ENCODE results near the gene ERP27. TPM values are rescaled to one million over a fixed set of nuclear protein-coding genes. Genes with fewer than 3 reads are reported as not detected.

The ERP27 gene
- total RNA-seq, 4 donors from 2014 or later = 0.42 TPM; not detected in 3

GRCh38 chr12:14906114-14906513 lies 32.2 kb downstream of the ERP27 start:
- no peak for DNase-seq
- intact Hi-C loops (cut with DNase I; ENCODE audit: low total_unique reads) (no loop called here), in situ Hi-C loops (cut with MboI; ENCODE audit: low sequenced_read_pairs in 4 of 4) (no loop called here)
- H3K4me3 ChIP-seq = no peak overlapping the region
- no peaks in the 10 kb centered on the region for H3K9me3 ChIP-seq
- no peak for ATAC-seq
- no peak for TF ChIP-seq POLR2A (IDR thresholded peaks at IDR 0.05)
- no peak for TF ChIP-seq CTCF (IDR thresholded peaks at IDR 0.05 in 4 of 5, conservative IDR thresholded peaks at IDR 0.05 in 1 of 5)
- H3K36me3 ChIP-seq = no peaks in the 10 kb centered on the region
- peaks cover 4 to 16% of the 10 kb centered on the region in 2 donors for H3K4me1 ChIP-seq
- H3K27ac ChIP-seq = peak overlapping the region in 3 of 4 donors; percentile 15 to 70 (median 49)
- no peaks in the 10 kb centered on the region for H3K27me3 ChIP-seq

GRCh38 chr12:14905269-14906004 lies 32.9 kb downstream of the ERP27 start:
- ATAC-seq = peak in 1 of 2 donors; percentile 12
- TF ChIP-seq POLR2A (IDR thresholded peaks at IDR 0.05) = no peak
- no peak for TF ChIP-seq CTCF (IDR thresholded peaks at IDR 0.05 in 4 of 5, conservative IDR thresholded peaks at IDR 0.05 in 1 of 5)
- H3K4me3 ChIP-seq = no peak overlapping the region
- H3K36me3 ChIP-seq = no peaks in the 10 kb centered on the region
- DNase-seq = no peak
- intact Hi-C loops (cut with DNase I; ENCODE audit: low total_unique reads) = no loop called here
- H3K4me1 ChIP-seq = peaks cover 6 to 21% of the 10 kb centered on the region in 2 donors
- peak overlapping the region; percentile 15 to 70 (median 42) for H3K27ac ChIP-seq
- no peaks in the 10 kb centered on the region for H3K9me3 ChIP-seq
- in situ Hi-C loops (cut with MboI; ENCODE audit: low sequenced_read_pairs in 4 of 4) = no loop called here
- no peaks in the 10 kb centered on the region for H3K27me3 ChIP-seq

- no peak for DNase-seq
- in situ Hi-C loops (cut with MboI; ENCODE audit: low sequenced_read_pairs in 4 of 4) = no loop called here
- intact Hi-C loops (cut with DNase I; ENCODE audit: low total_unique reads) = loop anchor here (5.0 kb wide), 1 partner anchor 47 kb away; no protein-coding TSS in a partner anchor
- Histone ChIP-seq H3K36me3 (no peaks in the 10 kb centered on the region), H3K27ac (peak overlapping the region; percentile 15 to 70 (median 42)), H3K4me3 (peak overlapping the region in 1 of 4 donors; percentile 16), H3K27me3 (no peaks in the 10 kb centered on the region), H3K9me3 (no peaks in the 10 kb centered on the region), H3K4me1 (peaks cover 6 to 23% of the 10 kb centered on the region in 2 donors)
- no peak for TF ChIP-seq CTCF (IDR thresholded peaks at IDR 0.05 in 4 of 5, conservative IDR thresholded peaks at IDR 0.05 in 1 of 5)
- no peak for TF ChIP-seq POLR2A (IDR thresholded peaks at IDR 0.05)
- no peak for ATAC-seq
Measured at GRCh38 chr12:14904854-14905253, 33.5 kb downstream of the ERP27 start.

- intact Hi-C loops (cut with DNase I; ENCODE audit: low total_unique reads) (loop anchor here (5.0 kb wide), 1 partner anchor 49 kb away; no protein-coding TSS in a partner anchor), in situ Hi-C loops (cut with MboI; ENCODE audit: low sequenced_read_pairs in 4 of 4) (no loop called here)
- ATAC-seq (no peak), DNase-seq (no peak)
- Histone ChIP-seq H3K27ac (peak overlapping the region in 3 of 4 donors; percentile 13 to 57 (median 44)), H3K9me3 (no peaks in the 10 kb centered on the region), H3K36me3 (no peaks in the 10 kb centered on the region), H3K4me3 (no peak overlapping the region), H3K27me3 (no peaks in the 10 kb centered on the region), H3K4me1 (peaks cover 6 to 23% of the 10 kb centered on the region in 2 donors)
- TF ChIP-seq POLR2A (IDR thresholded peaks at IDR 0.05) = no peak
- TF ChIP-seq CTCF (IDR thresholded peaks at IDR 0.05 in 4 of 5, conservative IDR thresholded peaks at IDR 0.05 in 1 of 5) = no peak
Measured at GRCh38 chr12:14903386-14904098, 34.8 kb downstream of the ERP27 start.

Measured in gastrocnemius medialis (tissue), 4 donors.